Stimulated activated CD8-positive, alpha-beta memory T cell treated with anti-CD3 and anti-CD28 coated beads, Interleukin-12 subunit alpha, Interleukin-12 subunit beta, amount 100 ng/mL, for 1 hour (primary cell): ENCODE results near the gene CCL2.

Experiments
- DNase-seq: peaks from one replicate; pipeline ENCODE4 v3.0.0-alpha.2; 2020; ENCODE audit warnings: low read depth

The CCL2 gene

DNA sequence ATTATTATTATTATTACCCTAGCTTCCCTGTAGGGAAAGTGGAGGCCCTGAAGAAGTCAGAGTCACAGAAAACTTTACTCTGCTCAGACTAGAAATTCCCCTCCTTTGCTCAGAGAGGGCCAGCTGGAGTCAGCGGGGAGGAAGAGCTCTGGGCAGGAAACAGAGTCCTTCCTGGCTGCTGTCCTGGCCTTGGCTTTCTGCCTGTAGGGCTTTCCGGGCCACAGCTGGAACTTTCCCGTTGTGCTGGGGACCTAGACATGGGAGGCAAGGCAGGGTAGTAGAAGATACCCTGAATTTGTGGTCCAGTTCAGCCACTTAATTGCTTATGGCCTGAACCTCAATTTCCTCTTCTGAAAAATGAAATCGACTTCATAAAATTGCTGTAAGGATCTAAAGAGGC, 14.0 kb upstream of the CCL2 start:
- DNase-seq = no peak

DNA sequence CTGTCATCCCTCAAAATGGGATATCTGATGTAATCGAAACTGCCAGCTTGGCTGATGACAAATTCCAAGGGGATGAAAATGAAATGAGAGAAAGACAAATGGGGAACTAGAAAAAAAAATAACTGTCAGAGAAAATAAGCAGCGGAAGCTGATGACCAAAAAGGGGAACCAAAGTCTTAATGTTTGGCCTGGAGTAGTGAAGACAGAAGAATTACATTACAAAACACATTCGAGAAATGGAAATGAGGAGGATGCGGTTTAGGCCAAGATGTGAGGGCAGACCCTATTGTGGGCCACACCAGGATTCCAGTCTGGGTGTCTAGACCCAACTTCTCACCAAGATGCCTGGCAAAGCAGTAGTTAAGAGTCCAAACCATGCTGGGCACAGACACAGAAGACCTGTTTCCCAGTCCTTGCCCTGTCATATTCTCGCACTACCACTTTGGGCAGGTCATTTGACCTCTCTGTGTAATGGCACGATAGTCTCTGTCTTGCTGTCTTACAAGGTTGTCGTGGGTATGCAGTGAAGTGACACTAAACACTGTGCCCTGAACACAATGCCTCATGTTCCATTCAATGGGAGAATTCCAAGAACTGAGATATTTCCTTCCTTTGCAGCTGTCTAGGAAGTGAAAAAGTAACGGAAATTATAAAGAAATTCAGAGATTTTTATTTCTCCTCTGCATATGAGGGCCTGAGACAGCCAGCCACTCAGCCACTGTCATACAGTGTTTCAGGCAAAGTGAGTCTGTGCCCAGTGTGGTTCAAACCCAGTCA, 12.3 kb upstream of the CCL2 start:
- no peak for DNase-seq

DNA sequence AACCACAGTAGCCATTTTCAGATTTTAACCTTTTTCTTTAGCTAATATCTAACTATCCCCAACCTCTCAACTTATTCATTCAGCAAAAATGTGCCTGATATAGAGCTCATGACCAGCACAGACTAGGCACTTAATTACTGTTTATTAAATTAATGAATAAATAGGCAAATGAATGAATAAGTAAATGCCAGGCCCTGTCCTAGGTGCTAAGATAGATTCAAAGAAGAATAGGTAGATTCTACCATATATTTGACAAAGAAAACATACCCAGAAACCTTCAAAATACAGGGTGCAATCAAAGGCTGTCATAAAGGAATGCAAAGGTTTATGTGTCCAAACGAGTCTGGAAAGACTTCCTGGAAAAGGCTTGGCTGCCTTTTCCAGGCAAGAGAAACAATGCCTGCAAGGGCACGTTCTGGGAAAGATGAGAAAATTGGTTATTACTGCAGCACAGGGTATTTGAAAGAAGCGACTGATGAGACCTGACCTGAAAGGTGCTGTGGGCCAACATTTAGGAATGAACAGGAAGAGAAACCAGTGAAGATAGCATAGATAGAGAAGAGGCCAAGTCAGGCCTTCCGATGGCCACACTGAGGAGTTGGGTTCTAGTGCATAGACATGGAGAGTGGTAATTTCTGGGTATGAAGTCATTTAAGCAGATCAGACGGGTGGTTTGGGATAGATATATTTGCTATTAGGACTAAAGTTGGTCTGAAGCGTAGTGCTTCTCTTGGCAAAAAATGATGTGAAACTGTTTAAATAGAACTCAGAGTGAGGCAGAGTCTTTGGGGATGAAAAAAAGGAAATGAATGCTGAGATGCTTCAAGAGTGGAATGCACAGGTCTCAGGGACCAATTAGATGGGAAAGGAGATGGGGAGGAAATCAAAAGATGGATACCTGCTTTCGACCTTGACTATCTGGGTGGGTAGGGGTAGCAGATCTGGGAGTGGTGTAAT, 11.4 kb upstream of the CCL2 start:
- DNase-seq = no peak

DNA sequence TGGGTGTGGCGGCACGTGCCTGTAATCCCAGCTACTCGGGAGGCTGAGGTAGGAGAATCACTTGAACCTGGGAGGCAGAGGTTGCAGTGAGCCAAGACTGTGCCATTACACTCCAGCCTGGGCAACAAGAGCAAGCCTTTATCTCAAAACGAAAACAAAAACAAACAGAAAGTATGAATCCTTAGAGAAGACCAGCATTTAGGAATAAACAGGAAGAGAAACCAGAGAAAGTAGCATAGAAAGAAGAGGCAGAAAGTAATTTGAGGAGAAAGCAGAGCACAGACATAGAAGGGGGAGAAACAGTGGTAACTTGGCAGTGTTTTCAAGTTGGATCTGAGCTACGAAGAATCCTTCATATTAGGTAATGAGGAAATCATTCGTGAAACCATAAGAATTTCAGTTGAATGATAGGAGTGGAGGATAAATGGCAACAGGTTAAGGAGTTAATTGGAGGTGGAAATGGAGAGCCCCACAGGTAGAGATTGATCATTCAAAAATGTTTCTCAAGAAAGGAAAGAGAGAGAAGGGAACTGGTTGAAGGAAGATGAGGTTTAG, 9.7 kb upstream of the CCL2 start:
- no peak for DNase-seq

DNA sequence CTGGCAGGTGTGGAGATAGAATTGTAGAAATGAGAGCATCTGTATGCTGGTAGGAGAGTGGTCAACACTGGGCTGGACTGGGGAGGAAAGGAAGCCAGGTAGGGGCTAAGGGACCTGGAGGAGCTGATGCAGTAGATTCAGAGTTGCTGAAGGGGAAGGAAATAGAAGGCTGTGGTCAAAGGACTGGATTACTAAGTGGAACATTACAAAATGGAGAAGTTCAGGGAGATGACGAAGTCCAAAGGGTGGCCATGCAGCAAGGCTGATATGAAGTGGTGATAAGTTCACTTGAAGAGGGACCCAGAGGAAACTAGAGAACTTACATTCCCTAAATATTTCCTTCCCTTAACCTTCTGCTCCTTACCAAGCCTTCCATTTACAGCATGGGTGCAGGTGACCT, 8.6 kb upstream of the CCL2 start:
- DNase-seq = no peak

DNA sequence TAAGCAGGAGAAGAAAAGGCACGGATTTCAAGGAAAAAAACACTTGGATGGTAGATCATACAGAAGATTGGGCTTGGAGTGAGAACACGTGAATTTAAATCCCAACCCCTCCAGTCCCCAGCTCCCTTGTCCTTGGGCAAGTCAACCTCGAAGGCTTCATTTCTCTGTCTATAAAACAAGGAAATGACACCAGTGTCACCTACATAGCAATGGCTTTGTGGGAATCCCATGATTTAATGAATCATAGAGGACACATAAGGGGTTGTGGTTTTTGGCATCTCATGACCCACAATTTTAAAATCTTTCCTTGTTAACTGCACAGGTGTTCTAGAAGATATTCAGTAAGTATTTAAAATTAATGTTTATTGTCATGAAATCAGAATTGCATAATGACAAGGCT, 8.2 kb upstream of the CCL2 start:
- DNase-seq = no peak

- no peak for DNase-seq
Measured at GRCh38 chr17:34248511-34249024, 6.5 kb upstream of the CCL2 start.

GRCh38 chr17:34249061-34249460, 6.0 kb upstream of the CCL2 start:
- DNase-seq = no peak

GRCh38 chr17:34249478-34249877, 5.6 kb upstream of the CCL2 start:
- no peak for DNase-seq

DNA sequence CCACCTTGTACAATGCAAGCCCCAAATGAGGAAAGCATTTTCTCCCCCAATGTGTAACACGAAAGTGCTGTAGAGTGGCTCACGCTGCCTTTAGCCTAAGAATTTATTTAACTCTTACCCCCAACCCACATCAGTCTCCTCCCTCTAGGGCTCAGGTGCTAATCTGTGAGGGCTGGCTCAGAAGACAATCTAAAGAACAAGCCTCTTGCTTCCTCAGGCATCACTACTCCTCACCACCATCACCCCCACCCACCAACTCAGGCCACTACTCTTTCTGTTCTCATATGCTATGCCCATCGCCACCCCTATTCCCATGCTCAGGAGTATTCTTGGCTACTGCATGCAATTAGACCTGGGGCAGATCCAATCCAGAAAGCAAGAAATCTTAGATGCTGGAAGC, 3.9 kb upstream of the CCL2 start:
- DNase-seq = no peak

DNA sequence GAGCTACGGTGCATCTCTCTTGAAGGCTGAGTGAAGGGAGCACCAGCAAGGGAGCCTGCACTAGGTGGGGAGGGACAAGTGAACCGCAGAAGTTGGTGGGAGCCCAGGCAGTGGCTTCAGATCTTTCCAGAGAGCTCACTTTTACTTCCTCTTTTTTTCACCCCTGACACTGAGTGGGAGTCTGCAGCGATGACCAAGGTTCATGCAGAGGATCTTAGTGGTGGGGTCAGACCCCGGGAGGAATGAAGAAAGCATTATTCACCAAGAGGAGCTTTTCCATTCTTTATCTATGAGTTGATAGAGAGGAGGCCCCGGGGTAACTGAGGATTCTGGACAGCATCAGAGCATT, 3.0 kb upstream of the CCL2 start:
- no peak for DNase-seq

GRCh38 chr17:34252444-34253138, 2.5 kb upstream of the CCL2 start:
- DNase-seq = no peak

- DNase-seq = no peak
Measured at GRCh38 chr17:34253139-34253525, 2.0 kb upstream of the CCL2 start.

- no peak for DNase-seq
Measured at GRCh38 chr17:34254146-34254545, 939 bp upstream of the CCL2 start.

- DNase-seq = no peak
Measured at GRCh38 chr17:34255381-34255732, 272 bp downstream of the CCL2 start.

GRCh38 chr17:34255841-34256240, 756 bp downstream of the CCL2 start:
- DNase-seq = no peak

- DNase-seq = no peak
Measured at GRCh38 chr17:34257299-34257985, 2.4 kb downstream of the CCL2 start.

DNA sequence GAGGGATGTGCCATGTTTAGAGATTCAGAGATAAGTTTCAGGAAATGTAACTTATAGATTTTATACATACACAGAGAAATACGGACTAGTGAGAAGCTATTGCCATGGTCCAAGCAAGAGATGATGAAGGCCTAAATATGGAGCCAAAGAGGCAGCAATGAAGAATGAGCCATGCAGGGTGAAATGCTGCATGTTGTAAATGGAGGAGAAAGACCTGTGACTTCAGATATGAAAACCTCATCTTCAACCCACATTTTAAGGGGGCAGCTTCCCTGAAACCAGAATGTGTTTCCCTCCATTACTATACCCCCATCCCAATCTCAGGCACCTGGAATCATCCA, 2.9 kb downstream of the CCL2 start:
- DNase-seq = no peak

- DNase-seq = no peak
Measured at GRCh38 chr17:34259146-34259545, 4.1 kb downstream of the CCL2 start.

DNA sequence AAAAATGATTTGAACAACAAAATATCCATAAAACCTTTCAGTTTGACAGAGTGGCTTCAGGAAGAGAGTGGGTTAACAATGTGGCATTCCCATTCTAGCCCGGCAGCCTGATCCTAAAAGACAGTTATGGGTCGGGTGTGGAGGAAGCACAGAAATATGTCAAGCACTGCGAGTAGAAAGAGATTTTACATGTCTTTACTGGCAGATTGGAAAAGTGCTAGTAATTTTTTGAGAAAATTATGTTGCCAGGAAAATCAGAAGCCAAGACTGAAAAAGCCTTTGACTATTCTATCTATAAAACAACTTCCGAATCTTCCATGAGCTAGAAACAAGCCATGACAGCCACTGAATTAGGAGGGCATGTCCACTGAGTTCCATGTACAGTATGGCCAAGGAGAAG, 5.8 kb downstream of the CCL2 start:
- DNase-seq = no peak

GRCh38 chr17:34261568-34262337, 6.7 kb downstream of the CCL2 start:
- no peak for DNase-seq
